ENCODE results near the gene AANAT. TPM values are rescaled to one million over a fixed set of nuclear protein-coding genes. Genes with fewer than 3 reads are reported as not detected.

The AANAT gene
- polyA plus RNA-seq, 6 donors from 2014 or later, result 0.24 to 1.2 (median 0.43) TPM; not detected in 3

GRCh38 chr17:76446449-76447231 lies 20.8 kb upstream of the AANAT start:
- peaks cover 78 to 95% (median 94%) of the 10 kb centered on the region in 3 donors for H3K4me1 Mint-ChIP-seq
- H3K27ac Mint-ChIP-seq, result peak overlapping the region in 3 of 6 donors; percentile 23 to 54 (median 46)
- ATAC-seq (ENCODE audit: low read depth in 2 of 2) (no peak), DNase-seq (no peak)
- peak overlapping the region in 2 of 8 donors; percentile 7 to 12 for H3K4me3 Mint-ChIP-seq
- H3K9me3 Mint-ChIP-seq, result no peaks in the 10 kb centered on the region
- H3K27me3 Mint-ChIP-seq, result no peaks in the 10 kb centered on the region
- no peaks in the 10 kb centered on the region for H3K36me3 Mint-ChIP-seq

GRCh38 chr17:76447931-76448652 lies 19.3 kb upstream of the AANAT start:
- Mint-ChIP-seq H3K27me3 (no peaks in the 10 kb centered on the region), H3K9me3 (peaks cover 0 to under 1% (median 0%) of the 10 kb centered on the region in 7 donors), H3K36me3 (no peaks in the 10 kb centered on the region), H3K4me3 (peak overlapping the region in 3 of 8 donors; percentile 19 to 44 (median 30)), H3K27ac (peak overlapping the region in 1 of 6 donors; percentile 55), H3K4me1 (peaks cover 72 to 89% (median 86%) of the 10 kb centered on the region in 3 donors)
- no peak for ATAC-seq (ENCODE audit: low read depth in 2 of 2)
- no peak for DNase-seq

- Mint-ChIP-seq H3K27me3 (no peaks in the 10 kb centered on the region), H3K36me3 (no peaks in the 10 kb centered on the region), H3K9me3 (peaks cover 0 to 2% (median 0%) of the 10 kb centered on the region in 7 donors), H3K4me3 (peak overlapping the region in 2 of 8 donors; percentile 40 to 69), H3K4me1 (peaks cover 69 to 84% (median 80%) of the 10 kb centered on the region in 3 donors), H3K27ac (no peak overlapping the region)
- ATAC-seq (ENCODE audit: low read depth in 2 of 2) (no peak), DNase-seq (no peak)
These were observed 18.3 kb upstream of the AANAT start for GRCh38 chr17:76449126-76449525.

- no peak for DNase-seq
These were observed 15.9 kb upstream of the AANAT start for GRCh38 chr17:76451506-76451905.

GRCh38 chr17:76452127-76452659 lies 15.2 kb upstream of the AANAT start:
- peaks cover 0 to 2% (median 0%) of the 10 kb centered on the region in 7 donors for H3K9me3 Mint-ChIP-seq
- no peaks in the 10 kb centered on the region for H3K36me3 Mint-ChIP-seq
- DNase-seq, result no peak
- peak; percentile 6 to 11 for ATAC-seq (ENCODE audit: low read depth in 2 of 2)
- peak overlapping the region in 3 of 6 donors; percentile 50 to 66 (median 62) for H3K27ac Mint-ChIP-seq
- H3K4me1 Mint-ChIP-seq, result peaks cover 41 to 53% (median 51%) of the 10 kb centered on the region in 3 donors
- no peaks in the 10 kb centered on the region for H3K27me3 Mint-ChIP-seq
- H3K4me3 Mint-ChIP-seq, result peak overlapping the region; percentile 86 to 94 (median 92)

More at GRCh38 chr17:76451506-76451905, 15.9 kb upstream of the AANAT start:
- Mint-ChIP-seq H3K36me3 (no peaks in the 10 kb centered on the region), H3K27me3 (no peaks in the 10 kb centered on the region), H3K4me1 (peaks cover 45 to 60% (median 57%) of the 10 kb centered on the region in 3 donors), H3K27ac (peak overlapping the region in 3 of 6 donors; percentile 11 to 20 (median 16)), H3K9me3 (peaks cover 0 to 2% (median 0%) of the 10 kb centered on the region in 7 donors), H3K4me3 (peak overlapping the region; percentile 86 to 94 (median 92))
- no peak for ATAC-seq (ENCODE audit: low read depth in 2 of 2)

- H3K4me3 Mint-ChIP-seq, result peak within 1 kb of the TSS; percentile 86 to 94 (median 92)
- H3K27me3 Mint-ChIP-seq, result no peaks in the 10 kb centered on the region
- ATAC-seq (ENCODE audit: low read depth in 2 of 2), result peak; percentile 91 to 92
These were observed 14.6 kb upstream of the AANAT start, which contains the start of gene UBE2O for GRCh38 chr17:76452660-76453430. TSS of gene UBE2O (minus strand) at chr17:76453152. CDS start at chr17:76453141, 11 bp downstream.

GRCh38 chr17:76453431-76453743 lies 14.0 kb upstream of the AANAT start:
- ATAC-seq (ENCODE audit: low read depth in 2 of 2) (no peak), DNase-seq (no peak)
- Mint-ChIP-seq H3K9me3 (peaks cover 0 to 2% (median 0%) of the 10 kb centered on the region in 7 donors), H3K4me3 (peak overlapping the region; percentile 66 to 94 (median 86)), H3K4me1 (peaks cover 32 to 45% (median 41%) of the 10 kb centered on the region in 3 donors), H3K27ac (peak overlapping the region; percentile 87 to 98 (median 97)), H3K27me3 (no peaks in the 10 kb centered on the region), H3K36me3 (no peaks in the 10 kb centered on the region)

More at GRCh38 chr17:76452660-76453430, 14.6 kb upstream of the AANAT start, which contains the start of gene UBE2O:
- DNase-seq, result peak; percentile 94
- Mint-ChIP-seq H3K27ac (peak within 1 kb of the TSS; percentile 87 to 98 (median 97)), H3K36me3 (no peaks in the 10 kb centered on the region), H3K4me1 (peaks cover 34 to 48% (median 45%) of the 10 kb centered on the region in 3 donors), H3K9me3 (peaks cover 0 to 2% (median 0%) of the 10 kb centered on the region in 7 donors)

GRCh38 chr17:76458580-76459490 lies 8.6 kb upstream of the AANAT start:
- Mint-ChIP-seq H3K4me1 (peaks cover 5 to 7% (median 5%) of the 10 kb centered on the region in 3 donors), H3K27ac (peak overlapping the region in 2 of 6 donors; percentile 33 to 75), H3K27me3 (no peaks in the 10 kb centered on the region), H3K36me3 (no peaks in the 10 kb centered on the region), H3K4me3 (peak overlapping the region in 1 of 8 donors; percentile 16), H3K9me3 (no peaks in the 10 kb centered on the region)
- DNase-seq, result peak; percentile 46
- ATAC-seq (ENCODE audit: low read depth in 2 of 2), result peak; percentile 80 to 82

- Mint-ChIP-seq H3K4me3 (peak overlapping the region in 1 of 8 donors; percentile 12), H3K4me1 (peaks cover 5 to 7% (median 5%) of the 10 kb centered on the region in 3 donors), H3K27ac (no peak overlapping the region), H3K9me3 (no peaks in the 10 kb centered on the region), H3K36me3 (no peaks in the 10 kb centered on the region), H3K27me3 (no peaks in the 10 kb centered on the region)
- no peak for DNase-seq
- no peak for ATAC-seq (ENCODE audit: low read depth in 2 of 2)
These were observed 7.7 kb upstream of the AANAT start for GRCh38 chr17:76459674-76460073.

GRCh38 chr17:76461765-76462555 lies 5.4 kb upstream of the AANAT start:
- no peaks in the 10 kb centered on the region for H3K36me3 Mint-ChIP-seq
- DNase-seq, result no peak
- peaks cover 22 to 25% (median 23%) of the 10 kb centered on the region in 3 donors for H3K4me1 Mint-ChIP-seq
- peak overlapping the region in 2 of 6 donors; percentile 7 to 57 for H3K27ac Mint-ChIP-seq
- no peaks in the 10 kb centered on the region for H3K27me3 Mint-ChIP-seq
- no peaks in the 10 kb centered on the region for H3K9me3 Mint-ChIP-seq
- ATAC-seq (ENCODE audit: low read depth in 2 of 2), result no peak
- peak overlapping the region in 1 of 8 donors; percentile 30 for H3K4me3 Mint-ChIP-seq

GRCh38 chr17:76462556-76463290 lies 4.7 kb upstream of the AANAT start:
- no peaks in the 10 kb centered on the region for H3K27me3 Mint-ChIP-seq
- H3K4me3 Mint-ChIP-seq, result no peak overlapping the region
- no peaks in the 10 kb centered on the region for H3K9me3 Mint-ChIP-seq
- no peak overlapping the region for H3K27ac Mint-ChIP-seq
- H3K4me1 Mint-ChIP-seq, result peaks cover 22 to 25% (median 23%) of the 10 kb centered on the region in 3 donors
- H3K36me3 Mint-ChIP-seq, result no peaks in the 10 kb centered on the region
- ATAC-seq (ENCODE audit: low read depth in 2 of 2), result no peak
- DNase-seq, result no peak

All from naive B cell (primary cell).